Measurements from ENCODE around the gene MAN2A2. TPM values are rescaled to one million over a fixed set of nuclear protein-coding genes. Genes with fewer than 3 reads are reported as not detected.

The MAN2A2 gene
- total RNA-seq (ENCODE audit: low replicate concordance) = 43.0 and 60.2 TPM in 2 replicates
- long read RNA-seq, transcript MAN2A2-212 (4 exons, 623 nt) = major isoform, 9 of 23 reads
- long read RNA-seq, partial matches to known transcripts = 11 of 23 reads
- long read RNA-seq, other reads (novel, unspliced or antisense) = 3 of 23 reads

GRCh38 chr15:90902840-90903732 lies at the start of gene MAN2A2:
Gene MAN2A2 (plus strand): TSS chr15:90903302. CDS start chr15:90904208, 906 bp downstream.
- no peaks in the 10 kb centered on the region for H3K27me3 Mint-ChIP-seq
- H3K9me3 Mint-ChIP-seq = no peaks in the 10 kb centered on the region
- peak within 1 kb of the TSS; percentile 94 for H3K4me3 Mint-ChIP-seq
- H3K36me3 Mint-ChIP-seq = peaks cover 10% of the 10 kb centered on the region
- H3K27ac Mint-ChIP-seq = peak within 1 kb of the TSS; percentile 92
- H3K4me1 Mint-ChIP-seq (ENCODE audit: unreplicated experiment) = peaks cover 9% of the 10 kb centered on the region
- DNase-seq (ENCODE audit: extremely low spot score, unreplicated experiment) = peak; percentile 74
- TF ChIP-seq CTCF (conservative IDR thresholded peaks at IDR 0.05) = no peak

DNA sequence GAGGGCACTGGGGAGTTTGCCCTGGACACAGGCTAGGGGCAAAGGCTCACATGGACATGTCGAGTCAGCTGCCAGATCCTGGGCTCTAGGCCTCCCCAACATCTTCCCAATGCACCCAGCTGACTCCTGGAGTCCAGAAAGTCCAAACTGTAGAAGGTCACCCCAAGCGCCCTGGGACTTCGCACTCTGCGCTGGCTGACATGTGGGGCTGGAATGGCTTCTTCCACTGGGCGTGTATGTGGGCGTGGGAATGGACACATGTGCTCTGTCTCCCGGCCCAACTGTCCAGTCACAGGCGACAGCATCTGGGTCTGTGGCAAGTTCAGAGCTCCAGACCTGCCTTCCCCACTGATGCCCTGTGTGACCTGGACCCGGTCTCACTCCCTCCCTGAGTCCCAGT lies 48.0 kb upstream of the MAN2A2 start:
- peaks cover 4% of the 10 kb centered on the region for H3K4me1 Mint-ChIP-seq (ENCODE audit: unreplicated experiment)
- H3K9me3 Mint-ChIP-seq = peaks cover 5% of the 10 kb centered on the region
- no peak for TF ChIP-seq CTCF (conservative IDR thresholded peaks at IDR 0.05)
- DNase-seq (ENCODE audit: extremely low spot score, unreplicated experiment) = no peak
- H3K27me3 Mint-ChIP-seq = peaks cover 5% of the 10 kb centered on the region
- H3K27ac Mint-ChIP-seq = no peak overlapping the region
- H3K36me3 Mint-ChIP-seq = no peaks in the 10 kb centered on the region
- no peak overlapping the region for H3K4me3 Mint-ChIP-seq

GRCh38 chr15:90857337-90857736 lies 45.8 kb upstream of the MAN2A2 start:
- H3K27me3 Mint-ChIP-seq = no peaks in the 10 kb centered on the region
- no peak overlapping the region for H3K4me3 Mint-ChIP-seq
- no peak for DNase-seq (ENCODE audit: extremely low spot score, unreplicated experiment)
- no peak overlapping the region for H3K27ac Mint-ChIP-seq
- TF ChIP-seq CTCF (conservative IDR thresholded peaks at IDR 0.05) = no peak
- no peaks in the 10 kb centered on the region for H3K36me3 Mint-ChIP-seq
- H3K4me1 Mint-ChIP-seq (ENCODE audit: unreplicated experiment) = peaks cover 4% of the 10 kb centered on the region
- H3K9me3 Mint-ChIP-seq = no peaks in the 10 kb centered on the region

DNA sequence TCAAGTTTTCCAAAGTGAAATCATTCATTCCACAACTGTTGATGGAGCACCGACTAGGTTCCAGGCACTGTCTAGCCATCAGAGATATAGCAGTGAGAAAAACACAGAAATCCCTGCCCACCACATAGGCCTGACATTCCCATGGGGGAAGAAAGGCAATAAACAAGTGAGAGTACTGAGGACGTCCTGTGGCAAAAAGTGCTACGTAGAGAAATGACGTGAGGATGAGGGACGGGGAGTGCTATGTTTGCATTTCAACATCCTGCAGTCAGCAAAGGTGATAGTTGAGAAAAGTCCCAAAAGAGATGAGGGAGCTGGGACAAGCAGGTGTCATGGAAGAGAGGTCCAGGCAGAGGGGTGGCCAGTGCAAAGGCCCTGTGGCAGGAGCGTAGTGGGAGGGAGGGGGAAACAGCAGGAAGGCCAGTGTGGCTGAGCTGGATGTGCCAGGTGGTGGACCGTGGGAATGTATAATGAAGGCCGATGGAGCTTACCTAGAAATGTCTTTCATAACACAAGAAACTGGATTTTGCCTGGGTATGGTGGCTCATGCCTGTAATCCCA lies 45.1 kb upstream of the MAN2A2 start:
- Mint-ChIP-seq H3K4me3 (no peak overlapping the region), H3K36me3 (no peaks in the 10 kb centered on the region), H3K4me1 (ENCODE audit: unreplicated experiment) (peaks cover 4% of the 10 kb centered on the region), H3K27ac (no peak overlapping the region), H3K27me3 (no peaks in the 10 kb centered on the region), H3K9me3 (no peaks in the 10 kb centered on the region)
- TF ChIP-seq CTCF (conservative IDR thresholded peaks at IDR 0.05) = no peak
- DNase-seq (ENCODE audit: extremely low spot score, unreplicated experiment) = no peak

GRCh38 chr15:90859234-90860131 lies 43.6 kb upstream of the MAN2A2 start:
- Mint-ChIP-seq H3K4me1 (ENCODE audit: unreplicated experiment) (peaks cover 4% of the 10 kb centered on the region), H3K4me3 (no peak overlapping the region), H3K36me3 (no peaks in the 10 kb centered on the region), H3K27ac (no peak overlapping the region), H3K27me3 (no peaks in the 10 kb centered on the region), H3K9me3 (no peaks in the 10 kb centered on the region)
- no peak for TF ChIP-seq CTCF (conservative IDR thresholded peaks at IDR 0.05)
- no peak for DNase-seq (ENCODE audit: extremely low spot score, unreplicated experiment)

All from type B pancreatic cell (in vitro differentiated cells).